Measurements from ENCODE around the gene NGFR. TPM values are rescaled to one million over a fixed set of nuclear protein-coding genes. Genes with fewer than 3 reads are reported as not detected.

The NGFR gene
- total RNA-seq, 1 donor from 2014 or later = 3.6 TPM

DNA sequence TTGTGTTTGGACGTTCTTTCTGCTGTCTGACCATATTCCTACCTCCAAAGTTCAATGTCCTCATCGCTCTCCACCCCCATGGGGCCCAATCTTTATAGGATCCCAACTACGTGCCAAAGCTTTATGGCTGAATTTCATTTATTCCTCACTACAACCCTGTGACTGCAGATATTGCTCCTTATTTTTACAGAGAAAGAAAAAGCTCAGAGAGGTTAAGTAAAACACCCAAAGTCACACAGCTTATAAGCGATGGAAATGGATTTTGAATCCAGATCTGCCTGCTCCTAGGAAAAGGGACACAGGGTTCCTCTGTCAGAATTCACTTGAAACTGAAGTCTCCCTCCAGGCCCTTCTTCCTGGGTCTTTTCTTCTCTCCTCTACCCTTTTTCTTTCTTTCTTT, 9.3 kb downstream of the NGFR start:
- TF ChIP-seq CTCF (IDR thresholded peaks at IDR 0.05) = no peak
- H3K27ac Mint-ChIP-seq (ENCODE audit: unreplicated experiment) = no peak overlapping the region
- H3K4me1 Mint-ChIP-seq (ENCODE audit: unreplicated experiment) = peaks cover 13% of the 10 kb centered on the region
- H3K9me3 Mint-ChIP-seq (ENCODE audit: unreplicated experiment) = no peaks in the 10 kb centered on the region
- no peak overlapping the region for H3K4me3 Mint-ChIP-seq (ENCODE audit: unreplicated experiment)
- no peak for DNase-seq (ENCODE audit: extremely low spot score, unreplicated experiment)
- peaks cover 61% of the 10 kb centered on the region for H3K27me3 Mint-ChIP-seq (ENCODE audit: unreplicated experiment)
- no peaks in the 10 kb centered on the region for H3K36me3 Mint-ChIP-seq (ENCODE audit: unreplicated experiment)

GRCh38 chr17:49505854-49506253, 10.8 kb downstream of the NGFR start:
- no peak for TF ChIP-seq CTCF (IDR thresholded peaks at IDR 0.05)
- peaks cover 18% of the 10 kb centered on the region for H3K4me1 Mint-ChIP-seq (ENCODE audit: unreplicated experiment)
- H3K27ac Mint-ChIP-seq (ENCODE audit: unreplicated experiment) = no peak overlapping the region
- peaks cover 48% of the 10 kb centered on the region for H3K27me3 Mint-ChIP-seq (ENCODE audit: unreplicated experiment)
- no peaks in the 10 kb centered on the region for H3K36me3 Mint-ChIP-seq (ENCODE audit: unreplicated experiment)
- no peaks in the 10 kb centered on the region for H3K9me3 Mint-ChIP-seq (ENCODE audit: unreplicated experiment)
- no peak overlapping the region for H3K4me3 Mint-ChIP-seq (ENCODE audit: unreplicated experiment)
- DNase-seq (ENCODE audit: extremely low spot score, unreplicated experiment) = no peak

- no peak for DNase-seq (ENCODE audit: extremely low spot score, unreplicated experiment)
- Mint-ChIP-seq H3K4me3 (ENCODE audit: unreplicated experiment) (no peak overlapping the region), H3K36me3 (ENCODE audit: unreplicated experiment) (peaks cover 2% of the 10 kb centered on the region), H3K4me1 (ENCODE audit: unreplicated experiment) (peaks cover 18% of the 10 kb centered on the region), H3K9me3 (ENCODE audit: unreplicated experiment) (no peaks in the 10 kb centered on the region), H3K27ac (ENCODE audit: unreplicated experiment) (no peak overlapping the region), H3K27me3 (ENCODE audit: unreplicated experiment) (peaks cover 45% of the 10 kb centered on the region)
- TF ChIP-seq CTCF (IDR thresholded peaks at IDR 0.05) = no peak
Observed at GRCh38 chr17:49506282-49506681, 11.2 kb downstream of the NGFR start.

- H3K4me3 Mint-ChIP-seq (ENCODE audit: unreplicated experiment) = no peak overlapping the region
- peaks cover 30% of the 10 kb centered on the region for H3K27me3 Mint-ChIP-seq (ENCODE audit: unreplicated experiment)
- peaks cover 27% of the 10 kb centered on the region for H3K4me1 Mint-ChIP-seq (ENCODE audit: unreplicated experiment)
- no peak for TF ChIP-seq CTCF (IDR thresholded peaks at IDR 0.05)
- no peak overlapping the region for H3K27ac Mint-ChIP-seq (ENCODE audit: unreplicated experiment)
- H3K9me3 Mint-ChIP-seq (ENCODE audit: unreplicated experiment) = no peaks in the 10 kb centered on the region
- H3K36me3 Mint-ChIP-seq (ENCODE audit: unreplicated experiment) = peaks cover 4% of the 10 kb centered on the region
- no peak for DNase-seq (ENCODE audit: extremely low spot score, unreplicated experiment)
Observed at GRCh38 chr17:49508061-49508865, 13.2 kb downstream of the NGFR start.

GRCh38 chr17:49508866-49509587, 13.9 kb downstream of the NGFR start:
- no peak overlapping the region for H3K4me3 Mint-ChIP-seq (ENCODE audit: unreplicated experiment)

More at GRCh38 chr17:49508866-49509587, 13.9 kb downstream of the NGFR start:
- Mint-ChIP-seq H3K27me3 (ENCODE audit: unreplicated experiment) (peaks cover 22% of the 10 kb centered on the region), H3K9me3 (ENCODE audit: unreplicated experiment) (no peaks in the 10 kb centered on the region), H3K36me3 (ENCODE audit: unreplicated experiment) (peaks cover 4% of the 10 kb centered on the region), H3K27ac (ENCODE audit: unreplicated experiment) (no peak overlapping the region), H3K4me1 (ENCODE audit: unreplicated experiment) (peaks cover 30% of the 10 kb centered on the region)
- no peak for DNase-seq (ENCODE audit: extremely low spot score, unreplicated experiment)
- TF ChIP-seq CTCF (IDR thresholded peaks at IDR 0.05) = no peak

All from osteocyte (in vitro differentiated cells).